Neural progenitor cell (in vitro differentiated cells): Measurements from ENCODE around the gene KLF9. TPM values are rescaled to one million over a fixed set of nuclear protein-coding genes. Genes with fewer than 3 reads are reported as not detected.

ENCODE experiments used
- DNase-seq: peaks from one replicate; pipeline ENCODE4 v3.0.0-alpha.2; 2016; ENCODE audit warnings: low spot score
- H2AFZ ChIP-seq: fragments of 200-600 bp; sonication (generic); replicated peaks from 2 replicates; pipeline ENCODE4 v1.6.1; 2016; ENCODE audit warnings: antibody characterized with exemption
- H3F3A ChIP-seq: fragments of 200-600 bp; sonication (generic); 2 replicates; pipeline ENCODE4 v1.6.1; 2016; ENCODE audit warnings: antibody characterized with exemption, low read depth
- H3K27ac ChIP-seq: fragments of 200-600 bp; sonication (generic); 2 replicates; pipeline ENCODE4 v1.5.1; 2016; ENCODE audit warnings: mild to moderate bottlenecking
- H3K27me3 ChIP-seq: fragments of 200-600 bp; sonication (generic); 2 replicates; pipeline ENCODE4 v1.6.1; 2016; ENCODE audit warnings: mild to moderate bottlenecking, moderate library complexity
- H3K36me3 ChIP-seq: fragments of 200-600 bp; sonication (generic); 2 replicates; pipeline ENCODE4 v1.5.1; 2016
- H3K4me1 ChIP-seq: fragments of 200-600 bp; sonication (generic); 2 replicates; pipeline ENCODE4 v1.6.1; 2016; ENCODE audit warnings: mixed run types
- H3K4me2 ChIP-seq: fragments of 200-600 bp; sonication (generic); 2 replicates; pipeline ENCODE4 v1.6.1; 2016
- H3K4me3 ChIP-seq: fragments of 200-600 bp; sonication (generic); 2 replicates; pipeline ENCODE4 v1.5.1; 2016
- H3K79me2 ChIP-seq: fragments of 200-600 bp; sonication (generic); 2 replicates; pipeline ENCODE4 v1.6.1; 2016; ENCODE audit warnings: low read depth
- H3K9ac ChIP-seq: fragments of 200-600 bp; sonication (generic); 2 replicates; pipeline ENCODE4 v1.6.1; 2016
- H3K9me3 ChIP-seq: fragments of 200-600 bp; sonication (generic); 2 replicates; pipeline ENCODE4 v1.5.1; 2016; ENCODE audit warnings: low read depth
- H4K20me1 ChIP-seq: fragments of 200-600 bp; sonication (generic); 2 replicates; pipeline ENCODE4 v1.6.1; 2016; ENCODE audit warnings: low read depth
- H3K27ac Mint-ChIP-seq: 3 replicates; pipeline ENCODE4 v1.8.0; 2021; ENCODE audit warnings: mixed read lengths
- H3K27me3 Mint-ChIP-seq: 2 replicates; pipeline ENCODE4 v1.8.0; 2022; ENCODE audit warnings: low read depth, mild to moderate bottlenecking, inconsistent platforms, moderate library complexity, mixed read lengths; ENCODE audit not compliant: insufficient read depth
- H3K36me3 Mint-ChIP-seq: 3 replicates; pipeline ENCODE4 v1.8.0; 2021; ENCODE audit warnings: mixed read lengths
- H3K4me1 Mint-ChIP-seq: 3 replicates; pipeline ENCODE4 v1.8.0; 2021; ENCODE audit warnings: mixed read lengths
- H3K4me3 Mint-ChIP-seq: 3 replicates; pipeline ENCODE4 v1.8.0; 2021; ENCODE audit warnings: mild to moderate bottlenecking, moderate library complexity, mixed read lengths
- H3K9me3 Mint-ChIP-seq: 3 replicates; pipeline ENCODE4 v1.8.0; 2020; ENCODE audit warnings: mixed read lengths
- CTCF ChIP-seq: fragments of 200-600 bp; sonication (generic); IDR thresholded peaks from 2 replicates; pipeline ENCODE4 v1.5.1; 2017; ENCODE audit warnings: antibody characterized with exemption, mild to moderate bottlenecking
- EZH2 ChIP-seq: fragments of 200-600 bp; sonication (generic); IDR thresholded peaks from 2 replicates; pipeline ENCODE4 v1.6.1; 2017; ENCODE audit warnings: antibody characterized with exemption, mild to moderate bottlenecking, moderate library complexity
- EZH2phosphoT487 ChIP-seq: fragments of 200-600 bp; sonication (generic); IDR thresholded peaks from 2 replicates; pipeline ENCODE4 v1.6.1; 2017; ENCODE audit warnings: antibody characterized with exemption
- total RNA-seq: library from RNA; depleted of rRNA; stranded (reverse); fragments of >200 nt; gene quantifications from 2 replicates; pipeline ENCODE4 v1.2.3, GENCODE V29; 2015; ENCODE audit warnings: low replicate concordance

KLF9 gene
- total RNA-seq, 1 donor from 2014 or later: 0.41 TPM

- DNase-seq: no peak
- no peak overlapping the region for H3K9ac ChIP-seq
- no peak overlapping the region for H3K27ac ChIP-seq
- peaks cover 9% of the 10 kb centered on the region for H3F3A ChIP-seq
- Mint-ChIP-seq H3K27ac (no peak overlapping the region), H3K36me3 (no peaks in the 10 kb centered on the region), H3K27me3 (peaks cover 24% of the 10 kb centered on the region), H3K4me1 (peaks cover 23% of the 10 kb centered on the region), H3K4me3 (no peak overlapping the region), H3K9me3 (peaks cover 4% of the 10 kb centered on the region)
- no peaks in the 10 kb centered on the region for H3K36me3 ChIP-seq
- no peak overlapping the region for H3K4me2 ChIP-seq
- H3K9me3 ChIP-seq: no peaks in the 10 kb centered on the region
- H3K4me3 ChIP-seq: no peak overlapping the region
- peaks cover 26% of the 10 kb centered on the region for H3K4me1 ChIP-seq
- peaks cover 45% of the 10 kb centered on the region for H3K27me3 ChIP-seq
- H4K20me1 ChIP-seq: peaks cover 4% of the 10 kb centered on the region
- H3K79me2 ChIP-seq: no peaks in the 10 kb centered on the region
- H2AFZ ChIP-seq: no peak overlapping the region
- TF ChIP-seq EZH2 (no peak), CTCF (no peak), EZH2phosphoT487 (no peak)
These were observed 5.9 kb downstream of the KLF9 start for GRCh38 chr9:70408393-70409040.

DNA sequence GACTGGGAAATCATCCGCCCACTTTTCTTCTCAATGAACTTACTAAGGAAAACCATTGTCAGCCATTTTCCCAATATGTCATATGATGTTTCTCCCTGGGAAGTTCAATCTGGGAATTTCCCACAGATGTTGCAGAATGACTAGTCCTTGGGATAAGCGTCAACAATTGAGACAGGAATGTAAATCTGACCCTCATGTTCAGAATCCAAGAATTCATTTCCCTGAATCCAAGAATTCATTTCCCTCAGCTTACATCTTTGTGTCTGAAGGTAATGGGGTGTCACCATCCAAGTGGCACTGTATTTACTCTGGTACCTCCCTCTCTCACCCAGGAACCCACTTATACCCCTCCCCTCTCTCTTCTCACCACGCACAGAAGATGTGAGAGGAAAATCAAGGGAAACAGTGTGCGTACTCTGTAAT, 7.4 kb downstream of the KLF9 start:
- TF ChIP-seq EZH2 (no peak), CTCF (no peak), EZH2phosphoT487 (no peak)
- Mint-ChIP-seq H3K27me3 (peaks cover 19% of the 10 kb centered on the region), H3K27ac (no peak overlapping the region), H3K4me3 (no peak overlapping the region), H3K4me1 (peaks cover 20% of the 10 kb centered on the region), H3K36me3 (no peaks in the 10 kb centered on the region), H3K9me3 (peaks cover 4% of the 10 kb centered on the region)
- Histone ChIP-seq H4K20me1 (peaks cover 4% of the 10 kb centered on the region), H3K4me3 (no peak overlapping the region), H2AFZ (no peak overlapping the region), H3K36me3 (no peaks in the 10 kb centered on the region), H3F3A (peaks cover 8% of the 10 kb centered on the region), H3K9me3 (no peaks in the 10 kb centered on the region), H3K4me2 (peak overlapping the region; percentile 8), H3K27me3 (peaks cover 30% of the 10 kb centered on the region), H3K9ac (no peak overlapping the region), H3K4me1 (peaks cover 15% of the 10 kb centered on the region), H3K27ac (no peak overlapping the region), H3K79me2 (no peaks in the 10 kb centered on the region)
- no peak for DNase-seq

DNA sequence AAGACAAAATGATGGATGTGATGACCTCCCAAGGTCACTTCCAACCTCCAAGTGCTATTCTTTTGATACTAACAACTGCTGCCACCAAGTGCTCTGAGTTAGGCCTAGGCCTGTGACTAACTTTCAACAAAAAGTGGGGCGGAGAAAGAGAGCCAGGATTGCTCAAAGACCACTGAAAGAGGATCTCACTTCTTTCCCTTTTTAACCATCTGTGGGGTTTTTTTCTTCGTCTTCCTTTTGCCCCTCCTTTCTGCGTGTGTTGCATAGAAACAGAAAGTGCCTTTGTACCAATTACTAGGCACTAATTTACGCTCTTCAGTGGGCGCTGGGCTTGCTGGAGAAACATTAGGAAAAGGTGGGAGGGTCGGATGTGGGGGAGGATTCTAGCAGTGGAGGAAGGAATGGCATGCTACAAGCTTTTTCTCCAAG, 8.0 kb downstream of the KLF9 start:
- Histone ChIP-seq H4K20me1 (no peaks in the 10 kb centered on the region), H3K36me3 (no peaks in the 10 kb centered on the region), H3K9me3 (no peaks in the 10 kb centered on the region), H3K27me3 (peaks cover 24% of the 10 kb centered on the region), H3F3A (peaks cover 8% of the 10 kb centered on the region), H3K4me1 (peaks cover 14% of the 10 kb centered on the region), H3K4me3 (no peak overlapping the region), H3K4me2 (peak overlapping the region; percentile 8), H3K9ac (no peak overlapping the region), H2AFZ (no peak overlapping the region), H3K27ac (no peak overlapping the region), H3K79me2 (no peaks in the 10 kb centered on the region)
- H3K4me3 Mint-ChIP-seq: no peak overlapping the region
- H3K4me1 Mint-ChIP-seq: peaks cover 15% of the 10 kb centered on the region
- no peak for TF ChIP-seq EZH2phosphoT487
- TF ChIP-seq CTCF: no peak
- TF ChIP-seq EZH2: no peak
- peak; percentile 51 for DNase-seq
- peak overlapping the region; percentile 58 for H3K27ac Mint-ChIP-seq
- H3K9me3 Mint-ChIP-seq: peaks cover 2% of the 10 kb centered on the region
- no peaks in the 10 kb centered on the region for H3K36me3 Mint-ChIP-seq
- peaks cover 13% of the 10 kb centered on the region for H3K27me3 Mint-ChIP-seq
